Measurements from ENCODE around the gene HGFAC.

- no peak for TF ChIP-seq FOXP1 (CRISPR knock-in tag; IDR thresholded peaks at IDR 0.05; ENCODE audit: borderline replicate concordance)
- TF ChIP-seq, protein P1, sequence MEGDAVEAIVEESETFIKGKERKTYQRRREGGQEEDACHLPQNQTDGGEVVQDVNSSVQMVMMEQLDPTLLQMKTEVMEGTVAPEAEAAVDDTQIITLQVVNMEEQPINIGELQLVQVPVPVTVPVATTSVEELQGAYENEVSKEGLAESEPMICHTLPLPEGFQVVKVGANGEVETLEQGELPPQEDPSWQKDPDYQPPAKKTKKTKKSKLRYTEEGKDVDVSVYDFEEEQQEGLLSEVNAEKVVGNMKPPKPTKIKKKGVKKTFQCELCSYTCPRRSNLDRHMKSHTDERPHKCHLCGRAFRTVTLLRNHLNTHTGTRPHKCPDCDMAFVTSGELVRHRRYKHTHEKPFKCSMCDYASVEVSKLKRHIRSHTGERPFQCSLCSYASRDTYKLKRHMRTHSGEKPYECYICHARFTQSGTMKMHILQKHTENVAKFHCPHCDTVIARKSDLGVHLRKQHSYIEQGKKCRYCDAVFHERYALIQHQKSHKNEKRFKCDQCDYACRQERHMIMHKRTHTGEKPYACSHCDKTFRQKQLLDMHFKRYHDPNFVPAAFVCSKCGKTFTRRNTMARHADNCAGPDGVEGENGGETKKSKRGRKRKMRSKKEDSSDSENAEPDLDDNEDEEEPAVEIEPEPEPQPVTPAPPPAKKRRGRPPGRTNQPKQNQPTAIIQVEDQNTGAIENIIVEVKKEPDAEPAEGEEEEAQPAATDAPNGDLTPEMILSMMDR (IDR thresholded peaks at IDR 0.05), result no peak
- TF ChIP-seq ATF2 (CRISPR knock-in tag; IDR thresholded peaks at IDR 0.05; ENCODE audit: borderline replicate concordance, low read depth), result no peak
- TF ChIP-seq, protein P2, sequence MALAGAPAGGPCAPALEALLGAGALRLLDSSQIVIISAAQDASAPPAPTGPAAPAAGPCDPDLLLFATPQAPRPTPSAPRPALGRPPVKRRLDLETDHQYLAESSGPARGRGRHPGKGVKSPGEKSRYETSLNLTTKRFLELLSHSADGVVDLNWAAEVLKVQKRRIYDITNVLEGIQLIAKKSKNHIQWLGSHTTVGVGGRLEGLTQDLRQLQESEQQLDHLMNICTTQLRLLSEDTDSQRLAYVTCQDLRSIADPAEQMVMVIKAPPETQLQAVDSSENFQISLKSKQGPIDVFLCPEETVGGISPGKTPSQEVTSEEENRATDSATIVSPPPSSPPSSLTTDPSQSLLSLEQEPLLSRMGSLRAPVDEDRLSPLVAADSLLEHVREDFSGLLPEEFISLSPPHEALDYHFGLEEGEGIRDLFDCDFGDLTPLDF (CRISPR knock-in tag; IDR thresholded peaks at IDR 0.05), result no peak
- no peak for TF ChIP-seq ZNF121 (CRISPR knock-in tag; IDR thresholded peaks at IDR 0.05)
- TF ChIP-seq, protein P3, sequence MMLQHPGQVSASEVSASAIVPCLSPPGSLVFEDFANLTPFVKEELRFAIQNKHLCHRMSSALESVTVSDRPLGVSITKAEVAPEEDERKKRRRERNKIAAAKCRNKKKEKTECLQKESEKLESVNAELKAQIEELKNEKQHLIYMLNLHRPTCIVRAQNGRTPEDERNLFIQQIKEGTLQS (CRISPR knock-in tag; conservative IDR thresholded peaks at IDR 0.05), result no peak
- TF ChIP-seq JUN (CRISPR knock-in tag; IDR thresholded peaks at IDR 0.05), result no peak
- no peak for TF ChIP-seq OVOL2 (CRISPR knock-in tag; IDR thresholded peaks at IDR 0.05; ENCODE audit: borderline replicate concordance)
- no peak for TF ChIP-seq HMGA2 (CRISPR knock-in tag; IDR thresholded peaks at IDR 0.05)
Measured at GRCh38 chr4:3433138-3433869, 8.5 kb upstream of the HGFAC start.

Data from WTC11 (cell line).